NCI-H187 treated with DMSO at 0.1 percent for 48 hours (cell line): ENCODE measurements around the gene FBXW4.
"Not testable (repeated sequence)": the region's sequence is repeated elsewhere in the genome, so short reads cannot be mapped to it uniquely, and the experiment has no call there.

ENCODE experiments used
- DNase-seq: peaks from one replicate; lab custom pipeline; 2025; lab: John Stamatoyannopoulos, UW

Gene FBXW4

GRCh38 chr10:101653536-101653935 lies 41.4 kb downstream of the FBXW4 start:
- DNase-seq: no peak

GRCh38 chr10:101651336-101651735 lies 43.6 kb downstream of the FBXW4 start:
- no peak for DNase-seq

- DNase-seq: no peak
These were observed 44.1 kb downstream of the FBXW4 start for GRCh38 chr10:101650863-101651262.

GRCh38 chr10:101649525-101650085 lies 45.4 kb downstream of the FBXW4 start:
- no peak for DNase-seq

- DNase-seq: no peak
These were observed 47.7 kb downstream of the FBXW4 start for GRCh38 chr10:101647255-101647654.

GRCh38 chr10:101646364-101646763 lies 48.6 kb downstream of the FBXW4 start:
- DNase-seq: no peak

- DNase-seq: no peak
These were observed 49.3 kb downstream of the FBXW4 start for GRCh38 chr10:101645659-101646058.

- DNase-seq: no peak
These were observed 51.0 kb downstream of the FBXW4 start for GRCh38 chr10:101644002-101644401.

GRCh38 chr10:101643546-101643945 lies 51.4 kb downstream of the FBXW4 start:
- no peak for DNase-seq

- DNase-seq: no peak
These were observed 55.6 kb downstream of the FBXW4 start for GRCh38 chr10:101639141-101639900.

- not testable (repeated sequence) for DNase-seq
These were observed 61.5 kb downstream of the FBXW4 start for GRCh38 chr10:101633510-101633909.

- no peak for DNase-seq
These were observed 63.0 kb downstream of the FBXW4 start for GRCh38 chr10:101631821-101632475.

GRCh38 chr10:101630633-101630920 lies 64.4 kb downstream of the FBXW4 start:
- DNase-seq: no peak

GRCh38 chr10:101629837-101630632 lies 64.9 kb downstream of the FBXW4 start:
- DNase-seq: no peak

- no peak for DNase-seq
These were observed 69.1 kb downstream of the FBXW4 start for GRCh38 chr10:101625821-101626412.

- no peak for DNase-seq
These were observed 70.4 kb downstream of the FBXW4 start for GRCh38 chr10:101624526-101625102.

- DNase-seq: no peak
These were observed 71.4 kb downstream of the FBXW4 start for GRCh38 chr10:101623528-101623927.

GRCh38 chr10:101619983-101620382 lies 75.0 kb downstream of the FBXW4 start:
- no peak for DNase-seq

GRCh38 chr10:101618871-101619270 lies 76.1 kb downstream of the FBXW4 start:
- DNase-seq: no peak

- DNase-seq: no peak
These were observed 77.0 kb downstream of the FBXW4 start for GRCh38 chr10:101617824-101618568.
